ENCODE results near the gene RB1. TPM values are rescaled to one million over a fixed set of nuclear protein-coding genes. Genes with fewer than 3 reads are reported as not detected.

RB1 gene
- total RNA-seq, 1 experiment from 2014 or later: 18.8 TPM

GRCh38 chr13:48504606-48505005, 201.1 kb downstream of the RB1 start:
- no peaks in the 10 kb centered on the region for H3K9me3 Mint-ChIP-seq
- H3K27me3 Mint-ChIP-seq (ENCODE audit: low read depth): no peaks in the 10 kb centered on the region
- H3K27ac Mint-ChIP-seq: peak overlapping the region; percentile 15
- peaks cover 16% of the 10 kb centered on the region for H3K4me1 Mint-ChIP-seq
- CTCF ChIA-PET: interaction anchor here (0.8 to 1.6 kb wide), 12 partner anchors 13 to 377 kb away, joined by 3 to 11 read pairs (median 4); no protein-coding TSS in a partner anchor
- no peak overlapping the region for H3K4me3 Mint-ChIP-seq
- H3K36me3 Mint-ChIP-seq: no peaks in the 10 kb centered on the region
- TF ChIP-seq HMGA2 (CRISPR knock-in tag; IDR thresholded peaks at IDR 0.05) (no peak), MXD4 (CRISPR knock-in tag; IDR thresholded peaks at IDR 0.05; ENCODE audit: borderline replicate concordance) (no peak), ZNF263 (CRISPR knock-in tag; IDR thresholded peaks at IDR 0.05; ENCODE audit: low read depth) (no peak), ZNF317 (CRISPR knock-in tag; IDR thresholded peaks at IDR 0.05; ENCODE audit: borderline replicate concordance, low read depth) (no peak), CTCF (IDR thresholded peaks at IDR 0.05) (no peak), ZNF121 (CRISPR knock-in tag; IDR thresholded peaks at IDR 0.05) (no peak), ZSCAN18 (CRISPR knock-in tag; IDR thresholded peaks at IDR 0.05) (no peak), NR2C2 (CRISPR knock-in tag; IDR thresholded peaks at IDR 0.05) (no peak), E2F5 (CRISPR knock-in tag; IDR thresholded peaks at IDR 0.05) (no peak)
- TF ChIP-seq, protein P1, sequence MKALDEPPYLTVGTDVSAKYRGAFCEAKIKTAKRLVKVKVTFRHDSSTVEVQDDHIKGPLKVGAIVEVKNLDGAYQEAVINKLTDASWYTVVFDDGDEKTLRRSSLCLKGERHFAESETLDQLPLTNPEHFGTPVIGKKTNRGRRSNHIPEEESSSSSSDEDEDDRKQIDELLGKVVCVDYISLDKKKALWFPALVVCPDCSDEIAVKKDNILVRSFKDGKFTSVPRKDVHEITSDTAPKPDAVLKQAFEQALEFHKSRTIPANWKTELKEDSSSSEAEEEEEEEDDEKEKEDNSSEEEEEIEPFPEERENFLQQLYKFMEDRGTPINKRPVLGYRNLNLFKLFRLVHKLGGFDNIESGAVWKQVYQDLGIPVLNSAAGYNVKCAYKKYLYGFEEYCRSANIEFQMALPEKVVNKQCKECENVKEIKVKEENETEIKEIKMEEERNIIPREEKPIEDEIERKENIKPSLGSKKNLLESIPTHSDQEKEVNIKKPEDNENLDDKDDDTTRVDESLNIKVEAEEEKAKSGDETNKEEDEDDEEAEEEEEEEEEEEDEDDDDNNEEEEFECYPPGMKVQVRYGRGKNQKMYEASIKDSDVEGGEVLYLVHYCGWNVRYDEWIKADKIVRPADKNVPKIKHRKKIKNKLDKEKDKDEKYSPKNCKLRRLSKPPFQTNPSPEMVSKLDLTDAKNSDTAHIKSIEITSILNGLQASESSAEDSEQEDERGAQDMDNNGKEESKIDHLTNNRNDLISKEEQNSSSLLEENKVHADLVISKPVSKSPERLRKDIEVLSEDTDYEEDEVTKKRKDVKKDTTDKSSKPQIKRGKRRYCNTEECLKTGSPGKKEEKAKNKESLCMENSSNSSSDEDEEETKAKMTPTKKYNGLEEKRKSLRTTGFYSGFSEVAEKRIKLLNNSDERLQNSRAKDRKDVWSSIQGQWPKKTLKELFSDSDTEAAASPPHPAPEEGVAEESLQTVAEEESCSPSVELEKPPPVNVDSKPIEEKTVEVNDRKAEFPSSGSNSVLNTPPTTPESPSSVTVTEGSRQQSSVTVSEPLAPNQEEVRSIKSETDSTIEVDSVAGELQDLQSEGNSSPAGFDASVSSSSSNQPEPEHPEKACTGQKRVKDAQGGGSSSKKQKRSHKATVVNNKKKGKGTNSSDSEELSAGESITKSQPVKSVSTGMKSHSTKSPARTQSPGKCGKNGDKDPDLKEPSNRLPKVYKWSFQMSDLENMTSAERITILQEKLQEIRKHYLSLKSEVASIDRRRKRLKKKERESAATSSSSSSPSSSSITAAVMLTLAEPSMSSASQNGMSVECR (CRISPR knock-in tag; IDR thresholded peaks at IDR 0.05; ENCODE audit: borderline replicate concordance): no peak
- TF ChIP-seq, protein P2, sequence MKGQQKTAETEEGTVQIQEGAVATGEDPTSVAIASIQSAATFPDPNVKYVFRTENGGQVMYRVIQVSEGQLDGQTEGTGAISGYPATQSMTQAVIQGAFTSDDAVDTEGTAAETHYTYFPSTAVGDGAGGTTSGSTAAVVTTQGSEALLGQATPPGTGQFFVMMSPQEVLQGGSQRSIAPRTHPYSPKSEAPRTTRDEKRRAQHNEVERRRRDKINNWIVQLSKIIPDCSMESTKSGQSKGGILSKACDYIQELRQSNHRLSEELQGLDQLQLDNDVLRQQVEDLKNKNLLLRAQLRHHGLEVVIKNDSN (CRISPR knock-in tag; IDR thresholded peaks at IDR 0.05): no peak
- TF ChIP-seq, protein P3, sequence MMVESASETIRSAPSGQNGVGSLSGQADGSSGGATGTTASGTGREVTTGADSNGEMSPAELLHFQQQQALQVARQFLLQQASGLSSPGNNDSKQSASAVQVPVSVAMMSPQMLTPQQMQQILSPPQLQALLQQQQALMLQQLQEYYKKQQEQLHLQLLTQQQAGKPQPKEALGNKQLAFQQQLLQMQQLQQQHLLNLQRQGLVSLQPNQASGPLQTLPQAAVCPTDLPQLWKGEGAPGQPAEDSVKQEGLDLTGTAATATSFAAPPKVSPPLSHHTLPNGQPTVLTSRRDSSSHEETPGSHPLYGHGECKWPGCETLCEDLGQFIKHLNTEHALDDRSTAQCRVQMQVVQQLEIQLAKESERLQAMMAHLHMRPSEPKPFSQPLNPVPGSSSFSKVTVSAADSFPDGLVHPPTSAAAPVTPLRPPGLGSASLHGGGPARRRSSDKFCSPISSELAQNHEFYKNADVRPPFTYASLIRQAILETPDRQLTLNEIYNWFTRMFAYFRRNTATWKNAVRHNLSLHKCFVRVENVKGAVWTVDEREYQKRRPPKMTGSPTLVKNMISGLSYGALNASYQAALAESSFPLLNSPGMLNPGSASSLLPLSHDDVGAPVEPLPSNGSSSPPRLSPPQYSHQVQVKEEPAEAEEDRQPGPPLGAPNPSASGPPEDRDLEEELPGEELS (CRISPR knock-in tag; IDR thresholded peaks at IDR 0.05): no peak
- ATAC-seq: peak; percentile 73
- POLR2A ChIA-PET: interaction anchor here (1.5 kb wide), 1 partner anchor 8 kb away, joined by 5 read pairs; no protein-coding TSS in a partner anchor
- no peak for DNase-seq (ENCODE audit: low spot score)

GRCh38 chr13:48505012-48505411, 201.5 kb downstream of the RB1 start:
- H3K27ac Mint-ChIP-seq: peak overlapping the region; percentile 64
- no peaks in the 10 kb centered on the region for H3K36me3 Mint-ChIP-seq
- CTCF ChIA-PET: interaction anchor here (0.8 to 1.6 kb wide), 12 partner anchors 13 to 377 kb away, joined by 3 to 11 read pairs (median 4); no protein-coding TSS in a partner anchor
- H3K27me3 Mint-ChIP-seq (ENCODE audit: low read depth): no peaks in the 10 kb centered on the region
- POLR2A ChIA-PET: interaction anchor here (1.5 kb wide), 1 partner anchor 8 kb away, joined by 5 read pairs; no protein-coding TSS in a partner anchor
- no peak overlapping the region for H3K4me3 Mint-ChIP-seq
- no peaks in the 10 kb centered on the region for H3K9me3 Mint-ChIP-seq
- DNase-seq (ENCODE audit: low spot score) (no peak), ATAC-seq (peak; percentile 73)
- H3K4me1 Mint-ChIP-seq: peaks cover 18% of the 10 kb centered on the region
- TF ChIP-seq FOXP1 (CRISPR knock-in tag; IDR thresholded peaks at IDR 0.05; ENCODE audit: borderline replicate concordance) (no peak), AR (CRISPR knock-in tag; IDR thresholded peaks at IDR 0.05) (no peak)
- TF ChIP-seq, protein P4, sequence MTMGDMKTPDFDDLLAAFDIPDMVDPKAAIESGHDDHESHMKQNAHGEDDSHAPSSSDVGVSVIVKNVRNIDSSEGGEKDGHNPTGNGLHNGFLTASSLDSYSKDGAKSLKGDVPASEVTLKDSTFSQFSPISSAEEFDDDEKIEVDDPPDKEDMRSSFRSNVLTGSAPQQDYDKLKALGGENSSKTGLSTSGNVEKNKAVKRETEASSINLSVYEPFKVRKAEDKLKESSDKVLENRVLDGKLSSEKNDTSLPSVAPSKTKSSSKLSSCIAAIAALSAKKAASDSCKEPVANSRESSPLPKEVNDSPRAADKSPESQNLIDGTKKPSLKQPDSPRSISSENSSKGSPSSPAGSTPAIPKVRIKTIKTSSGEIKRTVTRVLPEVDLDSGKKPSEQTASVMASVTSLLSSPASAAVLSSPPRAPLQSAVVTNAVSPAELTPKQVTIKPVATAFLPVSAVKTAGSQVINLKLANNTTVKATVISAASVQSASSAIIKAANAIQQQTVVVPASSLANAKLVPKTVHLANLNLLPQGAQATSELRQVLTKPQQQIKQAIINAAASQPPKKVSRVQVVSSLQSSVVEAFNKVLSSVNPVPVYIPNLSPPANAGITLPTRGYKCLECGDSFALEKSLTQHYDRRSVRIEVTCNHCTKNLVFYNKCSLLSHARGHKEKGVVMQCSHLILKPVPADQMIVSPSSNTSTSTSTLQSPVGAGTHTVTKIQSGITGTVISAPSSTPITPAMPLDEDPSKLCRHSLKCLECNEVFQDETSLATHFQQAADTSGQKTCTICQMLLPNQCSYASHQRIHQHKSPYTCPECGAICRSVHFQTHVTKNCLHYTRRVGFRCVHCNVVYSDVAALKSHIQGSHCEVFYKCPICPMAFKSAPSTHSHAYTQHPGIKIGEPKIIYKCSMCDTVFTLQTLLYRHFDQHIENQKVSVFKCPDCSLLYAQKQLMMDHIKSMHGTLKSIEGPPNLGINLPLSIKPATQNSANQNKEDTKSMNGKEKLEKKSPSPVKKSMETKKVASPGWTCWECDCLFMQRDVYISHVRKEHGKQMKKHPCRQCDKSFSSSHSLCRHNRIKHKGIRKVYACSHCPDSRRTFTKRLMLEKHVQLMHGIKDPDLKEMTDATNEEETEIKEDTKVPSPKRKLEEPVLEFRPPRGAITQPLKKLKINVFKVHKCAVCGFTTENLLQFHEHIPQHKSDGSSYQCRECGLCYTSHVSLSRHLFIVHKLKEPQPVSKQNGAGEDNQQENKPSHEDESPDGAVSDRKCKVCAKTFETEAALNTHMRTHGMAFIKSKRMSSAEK (CRISPR knock-in tag; IDR thresholded peaks at IDR 0.05; ENCODE audit: borderline replicate concordance): no peak
